HCT116 (cell line): Measurements from ENCODE around the gene SYNE3. TPM values are rescaled to one million over a fixed set of nuclear protein-coding genes. Genes with fewer than 3 reads are reported as not detected.

Experiments used
- ATAC-seq: fragments of 200-7000 bp; cut with Tn5 transposase; 2 replicates; pipeline ENCODE4 v1.9.1; 2020; ENCODE audit warnings: mild to moderate bottlenecking, moderate library complexity
- BruUV-seq: library from RNA; stranded (reverse); fragments of 400-500 nt; replicated peaks from 2 replicates; lab custom pipeline; 2021; lab: Mats Ljungman, UMichigan
- CTCF ChIA-PET: fragments of 300-600 bp; sonication (Branson Sonifier 250); formaldehyde crosslinking; loops from one replicate; lab custom pipeline; 2021; ENCODE audit warnings: antibody characterized with exemption; lab: Charles Lee
- POLR2A ChIA-PET: fragments of 300-600, 350-600 bp; sonication (Branson Sonifier 250); formaldehyde crosslinking; loops from one replicate; lab custom pipeline; 2021; ENCODE audit warnings: antibody characterized with exemption; lab: Charles Lee
- RAD21 ChIA-PET, 2 experiments: fragments of 300-600 bp; sonication (Branson Sonifier 250); formaldehyde crosslinking; loops; one replicate each; lab custom pipeline; 2023; ENCODE audit warnings: low total read pairs in 2 of 2; ENCODE audit not compliant: uncharacterized antibody in 2 of 2, unreplicated experiment in 2 of 2, low non-redundant PET in 1 of 2; lab: Charles Lee
- DNase-seq: peaks from one replicate; pipeline ENCODE4 v3.0.0-alpha.2; 2010; ENCODE audit warnings: low read depth, low spot score
- H2AFZ ChIP-seq: fragments of 200-600 bp; shearing (Covaris generic), sonication (generic); 2 replicates; pipeline ENCODE4 v1.6.1; 2017; ENCODE audit warnings: low read depth, mixed run types, mixed read lengths, antibody characterized with exemption, low read length; ENCODE audit not compliant: poor library complexity, severe bottlenecking
- H3K27ac ChIP-seq: 2 replicates; pipeline ENCODE4 v1.5.1; 2012; ENCODE audit warnings: low read depth, low read length
- H3K27me3 ChIP-seq: fragments of 200-600 bp; sonication (generic); 2 replicates; pipeline ENCODE4 v1.6.1; 2016; ENCODE audit warnings: mixed run types, low read length, mixed read lengths; ENCODE audit not compliant: insufficient read depth
- H3K36me3 ChIP-seq, 2 experiments: fragments of 200-500 bp in 1 of 2; fragments of 200-600 bp in 1 of 2; sonication (Bioruptor generic) in 1 of 2; sonication (generic) in 1 of 2; 2 replicates each; pipeline versions ENCODE4 v1.5.1 to v1.6.1; 2014 to 2016; ENCODE audit warnings: low read length in 2 of 2, inconsistent platforms in 1 of 2, mixed read lengths in 1 of 2, mixed run types in 1 of 2; ENCODE audit not compliant: insufficient read depth in 2 of 2, control insufficient read depth in 1 of 2
- H3K4me1 ChIP-seq, 2 experiments: fragments of 200-600 bp in 1 of 2; sonication (generic) in 1 of 2; 2 replicates each; pipeline versions ENCODE4 v1.5.1 to v1.6.1; 2012 to 2017; ENCODE audit warnings: low read length in 2 of 2, inconsistent platforms in 1 of 2, mild to moderate bottlenecking in 1 of 2, mixed read lengths in 1 of 2, mixed run types in 1 of 2, moderate library complexity in 1 of 2; ENCODE audit not compliant: insufficient read depth in 2 of 2, control insufficient read depth in 1 of 2
- H3K4me2 ChIP-seq: fragments of 200-600 bp; sonication (generic); 2 replicates; pipeline ENCODE4 v1.6.1; 2017; ENCODE audit warnings: mixed run types, low read length, mixed read lengths
- H3K4me3 ChIP-seq, 2 experiments: fragments of 200-600 bp in 1 of 2; sonication (generic) in 1 of 2; replicated peaks in 1 of 2; 2 replicates each; pipeline ENCODE4 v1.5.1; 2011 to 2016; ENCODE audit warnings: low read length in 2 of 2, control low read depth in 1 of 2, low read depth in 1 of 2, mild to moderate bottlenecking in 1 of 2, mixed read lengths in 1 of 2, mixed run types in 1 of 2
- H3K79me2 ChIP-seq: fragments of 200-600 bp; sonication (generic); 2 replicates; pipeline ENCODE4 v1.6.1; 2017; ENCODE audit warnings: mild to moderate bottlenecking, mixed run types, low read length, moderate library complexity, mixed read lengths; ENCODE audit not compliant: insufficient read depth
- H3K9ac ChIP-seq: fragments of 200-600 bp; sonication (generic); 2 replicates; pipeline ENCODE4 v1.6.1; 2016; ENCODE audit warnings: low read length, mixed read lengths
- H3K9me2 ChIP-seq: fragments of 200-600 bp; sonication (generic), shearing (Covaris generic); 2 replicates; pipeline ENCODE4 v1.6.1; 2017; ENCODE audit warnings: mixed run types, mild to moderate bottlenecking, moderate library complexity; ENCODE audit not compliant: insufficient read depth
- H3K9me3 ChIP-seq, 2 experiments: fragments of 200-500 bp in 1 of 2; fragments of 200-600 bp in 1 of 2; sonication (Bioruptor generic) in 1 of 2; sonication (generic) in 1 of 2; 2 replicates each; pipeline ENCODE4 v1.6.1; 2014 to 2017; ENCODE audit warnings: low read length in 2 of 2, mixed read lengths in 2 of 2, inconsistent platforms in 1 of 2, low read depth in 1 of 2, mild to moderate bottlenecking in 1 of 2, mixed run types in 1 of 2, moderate library complexity in 1 of 2; ENCODE audit not compliant: control insufficient read depth in 1 of 2, insufficient read depth in 1 of 2
- H4K20me1 ChIP-seq: fragments of 200-600 bp; sonication (generic), shearing (Covaris generic); 2 replicates; pipeline ENCODE4 v1.6.1; 2017; ENCODE audit warnings: mixed run types, mild to moderate bottlenecking, moderate library complexity; ENCODE audit not compliant: insufficient read depth
- CBX3 ChIP-seq: IDR thresholded peaks from 2 replicates; pipeline ENCODE4 v1.6.1; 2012; ENCODE audit warnings: low read depth
- CEBPB ChIP-seq: IDR thresholded peaks from 2 replicates; pipeline ENCODE4 v1.6.1; 2012; ENCODE audit warnings: low read depth
- EGR1 ChIP-seq: IDR thresholded peaks from 2 replicates; pipeline ENCODE4 v1.6.1; 2012; ENCODE audit warnings: low read depth
- ELF1 ChIP-seq: IDR thresholded peaks from 2 replicates; pipeline ENCODE4 v1.6.1; 2012; ENCODE audit warnings: low read depth, borderline replicate concordance
- EZH2phosphoT487 ChIP-seq: fragments of 200-600 bp; IDR thresholded peaks from 2 replicates; pipeline ENCODE4 v1.6.1; 2018; ENCODE audit warnings: antibody characterized with exemption, borderline replicate concordance
- FOSL1 ChIP-seq: IDR thresholded peaks from 2 replicates; pipeline ENCODE4 v1.6.1; 2012; ENCODE audit warnings: low read depth
- JUND ChIP-seq: IDR thresholded peaks from 2 replicates; pipeline ENCODE4 v1.6.1; 2012
- MAX ChIP-seq: IDR thresholded peaks from 2 replicates; pipeline ENCODE4 v1.6.1; 2012
- POLR2AphosphoS5 ChIP-seq: IDR thresholded peaks from 2 replicates; pipeline ENCODE4 v1.6.1; 2011; ENCODE audit warnings: mild to moderate bottlenecking, low read depth, low read length, moderate library complexity
- REST ChIP-seq: IDR thresholded peaks from 2 replicates; pipeline ENCODE4 v1.6.1; 2012; ENCODE audit warnings: low read depth
- SIN3A ChIP-seq: IDR thresholded peaks from 2 replicates; pipeline ENCODE4 v1.6.1; 2012; ENCODE audit warnings: low read depth
- SRF ChIP-seq: IDR thresholded peaks from 2 replicates; pipeline ENCODE4 v1.6.1; 2012; ENCODE audit warnings: low read depth
- TCF7L2 ChIP-seq: IDR thresholded peaks from 2 replicates; pipeline ENCODE4 v1.7.0; 2011; ENCODE audit warnings: borderline replicate concordance, inconsistent platforms; ENCODE audit not compliant: insufficient read depth, insufficient read length; ENCODE audit errors: extremely low read depth
- YY1 ChIP-seq: IDR thresholded peaks from 2 replicates; pipeline ENCODE4 v1.6.1; 2011; ENCODE audit warnings: low read length, low read depth, moderate library complexity, mild to moderate bottlenecking; ENCODE audit not compliant: insufficient replicate concordance; ENCODE audit errors: extremely low read depth
- ZNF274 ChIP-seq: fragments of 200-500 bp; sonication (Bioruptor generic); IDR thresholded peaks from 2 replicates; pipeline ENCODE4 v1.6.1; 2014; ENCODE audit warnings: mild to moderate bottlenecking, low read depth, low read length, inconsistent platforms
- intact Hi-C: fragments of 100-400 bp; cut with micrococcal nuclease; formaldehyde crosslinking; loops from 2 replicates; pipeline ENCODE4 v1.10.0; 2022
- total RNA-seq: library from RNA; stranded (reverse); gene quantifications from one replicate; pipeline ENCODE4 v1.2.1, GENCODE V29; 2021; ENCODE audit not compliant: unreplicated experiment
- TF ChIP-seq, protein P1 (sequence below): IDR thresholded peaks from 2 replicates; pipeline ENCODE4 v1.6.1; 2012

The SYNE3 gene
- total RNA-seq, 1 experiment from 2014 or later: 3.6 TPM

GRCh38 chr14:95486875-95487668 lies 29.4 kb downstream of the SYNE3 start:
- DNase-seq: no peak
- ChIA-PET RAD21 (no interaction called here), CTCF (no interaction called here), POLR2A (no interaction called here)
- Histone ChIP-seq H3K9me2 (no peaks in the 10 kb centered on the region), H2AFZ (no peak overlapping the region), H3K9ac (no peak overlapping the region), H3K4me2 (no peak overlapping the region), H4K20me1 (no peaks in the 10 kb centered on the region), H3K4me3 (no peak overlapping the region), H3K4me1 (peaks cover 20 to 40% of the 10 kb centered on the region in 2 experiments), H3K9me3 (no peaks in the 10 kb centered on the region), H3K36me3 (no peaks in the 10 kb centered on the region), H3K27ac (no peak overlapping the region), H3K27me3 (no peaks in the 10 kb centered on the region), H3K79me2 (no peaks in the 10 kb centered on the region)
- ATAC-seq: no peak
- intact Hi-C loops: no loop called here
- no TSS peak for BruUV-seq
- no peak for TF ChIP-seq FOSL1
- no peak for TF ChIP-seq CEBPB
- TF ChIP-seq, protein P1, sequence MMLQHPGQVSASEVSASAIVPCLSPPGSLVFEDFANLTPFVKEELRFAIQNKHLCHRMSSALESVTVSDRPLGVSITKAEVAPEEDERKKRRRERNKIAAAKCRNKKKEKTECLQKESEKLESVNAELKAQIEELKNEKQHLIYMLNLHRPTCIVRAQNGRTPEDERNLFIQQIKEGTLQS: no peak
- TF ChIP-seq CBX3: no peak
- no peak for TF ChIP-seq YY1
- TF ChIP-seq TCF7L2: no peak
- no peak for TF ChIP-seq REST
- no peak for TF ChIP-seq JUND
- no peak for TF ChIP-seq SIN3A
- no peak for TF ChIP-seq SRF
- TF ChIP-seq POLR2AphosphoS5: no peak
- TF ChIP-seq ELF1: no peak
- TF ChIP-seq EZH2phosphoT487: no peak
- TF ChIP-seq ZNF274: no peak
- no peak for TF ChIP-seq MAX
- TF ChIP-seq EGR1: no peak
